ENCODE measurements around the gene LZTS2. TPM values are rescaled to one million over a fixed set of nuclear protein-coding genes. Genes with fewer than 3 reads are reported as not detected.
A peak's percentile ranks its signal among the peaks of the same experiment; 100 is the strongest.

The LZTS2 gene
- total and polyA plus RNA-seq, 10 donors, result 21.8 to 76.6 (median 54.6) TPM

DNA sequence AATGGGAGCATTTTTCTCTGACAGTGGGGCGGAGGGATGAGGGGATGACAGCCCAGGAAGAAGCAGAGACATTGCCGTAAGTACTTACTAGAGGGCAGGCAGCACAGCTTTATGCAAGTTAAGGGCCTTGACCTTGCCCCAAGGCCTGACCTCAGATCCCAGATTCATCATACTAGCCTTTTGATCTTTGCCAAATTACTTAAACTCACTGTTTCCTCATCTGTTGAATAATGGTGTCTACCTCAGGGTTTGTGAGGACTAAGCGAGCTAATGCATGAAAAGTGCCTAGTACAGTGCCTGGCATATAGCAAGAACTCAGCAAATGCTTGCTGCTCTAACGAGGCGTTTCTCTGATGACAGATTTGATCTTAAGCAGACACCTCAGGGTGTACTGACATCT lies 33.8 kb upstream of the LZTS2 start:
- DNase-seq, result no peak
- intact Hi-C loops (cut with DNase I; ENCODE audit: low total_unique reads), result no loop called here
- 68 to 77% (median 73%) methylated on average over 5 of the region's 5 CpGs for WGBS, 5 donors

DNA sequence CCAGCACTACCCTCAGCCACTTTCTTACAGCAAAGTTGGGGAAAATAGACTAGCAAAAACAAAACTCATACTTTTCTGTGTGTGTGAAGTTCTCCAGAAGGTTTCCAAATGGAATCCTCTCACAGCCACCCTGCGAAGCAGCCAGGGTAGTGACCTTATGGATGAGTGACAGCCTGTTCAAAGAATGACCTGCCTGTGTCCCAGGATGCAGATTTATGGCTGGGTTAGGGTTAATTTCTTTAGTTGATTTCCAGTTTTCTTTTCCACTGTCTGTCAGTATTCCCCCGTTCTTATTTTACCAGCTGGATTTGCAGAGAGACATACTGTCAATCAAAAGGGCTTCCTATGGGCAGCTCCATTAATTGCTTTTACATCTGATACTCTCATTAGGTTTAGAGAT lies 32.7 kb upstream of the LZTS2 start:
- intact Hi-C loops (cut with DNase I; ENCODE audit: low total_unique reads), result no loop called here
- no peak overlapping the region for H3K4me3 ChIP-seq
- peaks cover 0 to 16% (median 0%) of the 10 kb centered on the region in 7 donors for H3K27me3 ChIP-seq (replicated peaks in 1 of 7)
- no peak for DNase-seq
- H3K9me3 ChIP-seq, result no peaks in the 10 kb centered on the region
- H3K4me1 ChIP-seq, result peaks cover 6 to 26% (median 16%) of the 10 kb centered on the region in 6 donors
- peaks cover 0 to 53% (median 27%) of the 10 kb centered on the region in 6 donors for H3K36me3 ChIP-seq
- WGBS, 5 donors, result 77 to 91% (median 87%) methylated on average over 2 of the region's 2 CpGs
- TF ChIP-seq POLR2AphosphoS5 (IDR thresholded peaks at IDR 0.05) (no peak), POLR2A (IDR thresholded peaks at IDR 0.05) (no peak)
- TF ChIP-seq, protein P1, sequence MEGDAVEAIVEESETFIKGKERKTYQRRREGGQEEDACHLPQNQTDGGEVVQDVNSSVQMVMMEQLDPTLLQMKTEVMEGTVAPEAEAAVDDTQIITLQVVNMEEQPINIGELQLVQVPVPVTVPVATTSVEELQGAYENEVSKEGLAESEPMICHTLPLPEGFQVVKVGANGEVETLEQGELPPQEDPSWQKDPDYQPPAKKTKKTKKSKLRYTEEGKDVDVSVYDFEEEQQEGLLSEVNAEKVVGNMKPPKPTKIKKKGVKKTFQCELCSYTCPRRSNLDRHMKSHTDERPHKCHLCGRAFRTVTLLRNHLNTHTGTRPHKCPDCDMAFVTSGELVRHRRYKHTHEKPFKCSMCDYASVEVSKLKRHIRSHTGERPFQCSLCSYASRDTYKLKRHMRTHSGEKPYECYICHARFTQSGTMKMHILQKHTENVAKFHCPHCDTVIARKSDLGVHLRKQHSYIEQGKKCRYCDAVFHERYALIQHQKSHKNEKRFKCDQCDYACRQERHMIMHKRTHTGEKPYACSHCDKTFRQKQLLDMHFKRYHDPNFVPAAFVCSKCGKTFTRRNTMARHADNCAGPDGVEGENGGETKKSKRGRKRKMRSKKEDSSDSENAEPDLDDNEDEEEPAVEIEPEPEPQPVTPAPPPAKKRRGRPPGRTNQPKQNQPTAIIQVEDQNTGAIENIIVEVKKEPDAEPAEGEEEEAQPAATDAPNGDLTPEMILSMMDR (IDR thresholded peaks at IDR 0.05 in 8 of 11, conservative IDR thresholded peaks at IDR 0.05 in 3 of 11), result no peak
- H3K27ac ChIP-seq, result no peak overlapping the region

More for the DNA sequence above, 33.8 kb upstream of the LZTS2 start:
- TF ChIP-seq POLR2AphosphoS5 (IDR thresholded peaks at IDR 0.05) (no peak), POLR2A (IDR thresholded peaks at IDR 0.05) (no peak)
- TF ChIP-seq, protein P1 (IDR thresholded peaks at IDR 0.05 in 8 of 11, conservative IDR thresholded peaks at IDR 0.05 in 3 of 11), result no peak
- Histone ChIP-seq H3K36me3 (peaks cover 0 to 64% (median 32%) of the 10 kb centered on the region in 6 donors), H3K4me1 (peaks cover 6 to 33% (median 16%) of the 10 kb centered on the region in 6 donors), H3K4me3 (no peak overlapping the region), H3K27me3 (replicated peaks in 1 of 7) (peaks cover 0 to 16% (median 0%) of the 10 kb centered on the region in 7 donors), H3K9me3 (no peaks in the 10 kb centered on the region), H3K27ac (peak overlapping the region in 2 of 8 donors; percentile 7 to 13)

DNA sequence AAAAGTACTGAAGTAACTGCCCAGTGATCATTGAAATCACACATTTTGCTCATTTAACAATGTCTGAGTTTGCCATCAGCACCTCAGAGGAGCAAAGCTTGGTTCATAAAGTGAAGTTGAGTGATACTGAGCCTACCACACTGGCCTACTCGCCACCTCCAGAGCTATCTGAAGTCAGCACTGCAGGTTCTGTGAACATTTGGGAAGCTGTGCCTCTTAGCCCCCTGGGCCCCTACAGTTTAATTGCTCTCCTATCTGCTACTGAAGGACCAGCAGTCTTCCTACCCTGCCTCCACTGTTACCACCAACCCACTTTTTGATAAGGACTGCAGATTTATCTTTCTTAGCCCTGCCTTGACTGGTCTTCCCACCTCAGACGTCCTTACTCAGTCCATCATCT lies 32.3 kb upstream of the LZTS2 start:
- Histone ChIP-seq H3K9me3 (no peaks in the 10 kb centered on the region), H3K36me3 (peaks cover 0 to 49% (median 23%) of the 10 kb centered on the region in 6 donors), H3K27me3 (replicated peaks in 1 of 7) (peaks cover 0 to 16% (median 0%) of the 10 kb centered on the region in 7 donors), H3K27ac (no peak overlapping the region), H3K4me3 (no peak overlapping the region), H3K4me1 (peaks cover 6 to 26% (median 16%) of the 10 kb centered on the region in 6 donors)
- DNase-seq, result no peak
- WGBS, 5 donors, result 71 to 94% (median 89%) methylated on average over 2 of the region's 2 CpGs
- intact Hi-C loops (cut with DNase I; ENCODE audit: low total_unique reads), result no loop called here
- TF ChIP-seq, protein P1 (IDR thresholded peaks at IDR 0.05 in 8 of 11, conservative IDR thresholded peaks at IDR 0.05 in 3 of 11), result no peak

DNA sequence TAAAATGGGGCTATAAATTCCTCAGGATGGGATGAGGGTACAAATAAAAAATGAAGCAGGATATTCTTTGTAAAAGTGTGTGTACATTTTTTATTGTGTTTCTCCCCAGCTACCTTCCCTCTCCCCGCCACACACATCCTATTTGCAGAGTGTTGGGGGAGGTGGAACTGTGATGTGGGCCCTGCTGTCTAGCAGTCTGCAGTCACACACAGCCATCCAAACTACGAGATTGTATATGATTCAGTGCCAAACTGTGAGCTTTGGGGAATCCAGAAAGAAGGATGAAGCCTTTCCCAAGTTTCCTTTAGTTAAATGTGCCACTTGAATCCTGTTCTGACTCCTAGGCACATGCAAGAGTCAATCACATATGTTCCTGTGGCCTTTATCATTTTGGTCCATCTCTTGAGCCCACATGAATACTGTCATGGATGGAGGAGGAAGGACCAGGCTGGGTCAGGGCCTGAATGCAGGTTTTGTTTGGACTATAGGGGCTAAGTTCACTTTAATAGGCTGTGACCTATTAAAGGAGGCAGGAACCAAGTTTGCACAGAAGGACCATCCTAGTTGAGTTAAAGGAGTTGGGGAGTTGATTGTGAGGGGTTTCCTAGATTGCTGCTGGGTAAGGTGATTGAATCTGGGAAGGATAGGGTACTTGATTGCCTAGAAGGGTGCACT lies 31.4 kb upstream of the LZTS2 start:
- H3K4me1 ChIP-seq, result peaks cover 6 to 26% (median 16%) of the 10 kb centered on the region in 6 donors
- TF ChIP-seq, protein P1 (IDR thresholded peaks at IDR 0.05 in 8 of 11, conservative IDR thresholded peaks at IDR 0.05 in 3 of 11), result no peak
- TF ChIP-seq POLR2AphosphoS5 (IDR thresholded peaks at IDR 0.05) (no peak), POLR2A (IDR thresholded peaks at IDR 0.05) (no peak)
- peaks cover 0 to 16% (median 0%) of the 10 kb centered on the region in 7 donors for H3K27me3 ChIP-seq (replicated peaks in 1 of 7)
- 81 to 92% (median 89%) methylated on average over 2 of the region's 2 CpGs for WGBS, 5 donors
- H3K4me3 ChIP-seq, result no peak overlapping the region
- DNase-seq, result no peak
- H3K9me3 ChIP-seq, result no peaks in the 10 kb centered on the region
- intact Hi-C loops (cut with DNase I; ENCODE audit: low total_unique reads), result no loop called here
- H3K27ac ChIP-seq, result no peak overlapping the region
- H3K36me3 ChIP-seq, result peaks cover 0 to 40% (median 16%) of the 10 kb centered on the region in 6 donors
